ENCODE data around the gene BHLHE23.
"Not testable (repeated sequence)": the region's sequence is repeated elsewhere in the genome, so short reads cannot be mapped to it uniquely, and the experiment has no call there.

Gene BHLHE23

GRCh38 chr20:62966212-62967148, 40.3 kb downstream of the BHLHE23 start:
- H3K9ac ChIP-seq (ENCODE audit: low read length): no peak overlapping the region
- H3K27me3 ChIP-seq (replicated peaks; ENCODE audit: control insufficient read depth, insufficient read depth, low read length): peaks cover 14% of the 10 kb centered on the region
- H3K4me3 ChIP-seq (ENCODE audit: low read length): no peak overlapping the region
- no peaks in the 10 kb centered on the region for H3K9me3 ChIP-seq (ENCODE audit: control insufficient read depth, low read length)
- peaks cover 4% of the 10 kb centered on the region for H3K4me1 ChIP-seq (ENCODE audit: control insufficient read depth, insufficient read depth, low read length)
- H3K36me3 ChIP-seq (ENCODE audit: control insufficient read depth, insufficient read depth, low read length, severe bottlenecking): no peaks in the 10 kb centered on the region
- no peak for DNase-seq (ENCODE audit: low read depth)

- H3K9ac ChIP-seq (ENCODE audit: low read length): no peak overlapping the region
- peaks cover 7% of the 10 kb centered on the region for H3K27me3 ChIP-seq (replicated peaks; ENCODE audit: control insufficient read depth, insufficient read depth, low read length)
- no peaks in the 10 kb centered on the region for H3K9me3 ChIP-seq (ENCODE audit: control insufficient read depth, low read length)
- H3K4me3 ChIP-seq (ENCODE audit: low read length): no peak overlapping the region
- DNase-seq (ENCODE audit: low read depth): no peak
- peaks cover 4% of the 10 kb centered on the region for H3K4me1 ChIP-seq (ENCODE audit: control insufficient read depth, insufficient read depth, low read length)
- no peaks in the 10 kb centered on the region for H3K36me3 ChIP-seq (ENCODE audit: control insufficient read depth, insufficient read depth, low read length, severe bottlenecking)
Measured at GRCh38 chr20:62965363-62965771, 41.4 kb downstream of the BHLHE23 start.

- Histone ChIP-seq H3K4me3 (ENCODE audit: low read length) (no peak overlapping the region), H3K9ac (ENCODE audit: low read length) (no peak overlapping the region), H3K36me3 (ENCODE audit: control insufficient read depth, insufficient read depth, low read length, severe bottlenecking) (no peaks in the 10 kb centered on the region), H3K4me1 (ENCODE audit: control insufficient read depth, insufficient read depth, low read length) (peaks cover 4% of the 10 kb centered on the region), H3K27me3 (replicated peaks; ENCODE audit: control insufficient read depth, insufficient read depth, low read length) (peaks cover 4% of the 10 kb centered on the region), H3K9me3 (ENCODE audit: control insufficient read depth, low read length) (no peaks in the 10 kb centered on the region)
- no peak for DNase-seq (ENCODE audit: low read depth)
Measured at GRCh38 chr20:62964700-62965099, 42.1 kb downstream of the BHLHE23 start.

DNA sequence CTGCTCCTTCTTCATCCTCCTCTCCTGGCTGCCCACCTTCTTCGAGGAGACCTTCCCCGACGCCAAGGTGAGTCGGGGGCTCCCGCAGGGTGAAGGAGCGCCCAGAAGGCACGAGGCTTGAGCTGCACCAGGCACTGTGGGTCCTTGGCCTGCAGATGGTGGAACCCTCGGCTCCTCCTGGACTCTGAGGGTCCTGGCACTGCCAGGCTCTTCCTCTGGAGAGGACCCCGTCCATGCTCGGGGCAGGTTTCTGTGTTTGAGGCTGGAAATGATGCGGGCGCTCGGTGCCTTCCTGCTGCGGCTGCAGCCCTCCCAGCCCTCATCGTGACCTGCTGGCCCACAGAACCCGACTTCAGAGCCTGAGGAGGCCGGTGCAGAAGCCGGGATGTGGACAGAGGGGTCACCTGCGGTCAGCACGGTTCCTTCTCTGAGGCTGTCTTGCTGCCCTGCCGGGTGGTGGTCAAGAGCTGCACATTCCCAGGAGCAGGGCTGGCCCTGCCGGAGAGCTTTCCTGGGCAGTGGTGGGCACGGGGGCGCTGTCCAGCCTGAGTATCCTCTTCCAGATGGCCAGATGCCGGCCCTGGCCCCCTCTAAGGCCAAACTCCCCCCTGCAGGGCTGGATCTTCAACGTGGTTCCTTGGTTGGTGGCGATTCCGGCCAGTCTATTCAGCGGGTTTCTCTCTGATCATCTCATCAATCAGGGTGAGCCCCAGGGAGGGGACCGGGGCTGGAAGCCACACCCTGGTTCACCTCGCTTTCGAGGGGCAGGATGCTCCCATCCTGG, 43.0 kb downstream of the BHLHE23 start:
- DNase-seq (ENCODE audit: low read depth): no peak
- Histone ChIP-seq H3K9me3 (ENCODE audit: control insufficient read depth, low read length) (no peaks in the 10 kb centered on the region), H3K9ac (ENCODE audit: low read length) (no peak overlapping the region), H3K4me1 (ENCODE audit: control insufficient read depth, insufficient read depth, low read length) (peaks cover 2% of the 10 kb centered on the region), H3K4me3 (ENCODE audit: low read length) (no peak overlapping the region), H3K36me3 (ENCODE audit: control insufficient read depth, insufficient read depth, low read length, severe bottlenecking) (no peaks in the 10 kb centered on the region), H3K27me3 (replicated peaks; ENCODE audit: control insufficient read depth, insufficient read depth, low read length) (peaks cover 4% of the 10 kb centered on the region)

DNA sequence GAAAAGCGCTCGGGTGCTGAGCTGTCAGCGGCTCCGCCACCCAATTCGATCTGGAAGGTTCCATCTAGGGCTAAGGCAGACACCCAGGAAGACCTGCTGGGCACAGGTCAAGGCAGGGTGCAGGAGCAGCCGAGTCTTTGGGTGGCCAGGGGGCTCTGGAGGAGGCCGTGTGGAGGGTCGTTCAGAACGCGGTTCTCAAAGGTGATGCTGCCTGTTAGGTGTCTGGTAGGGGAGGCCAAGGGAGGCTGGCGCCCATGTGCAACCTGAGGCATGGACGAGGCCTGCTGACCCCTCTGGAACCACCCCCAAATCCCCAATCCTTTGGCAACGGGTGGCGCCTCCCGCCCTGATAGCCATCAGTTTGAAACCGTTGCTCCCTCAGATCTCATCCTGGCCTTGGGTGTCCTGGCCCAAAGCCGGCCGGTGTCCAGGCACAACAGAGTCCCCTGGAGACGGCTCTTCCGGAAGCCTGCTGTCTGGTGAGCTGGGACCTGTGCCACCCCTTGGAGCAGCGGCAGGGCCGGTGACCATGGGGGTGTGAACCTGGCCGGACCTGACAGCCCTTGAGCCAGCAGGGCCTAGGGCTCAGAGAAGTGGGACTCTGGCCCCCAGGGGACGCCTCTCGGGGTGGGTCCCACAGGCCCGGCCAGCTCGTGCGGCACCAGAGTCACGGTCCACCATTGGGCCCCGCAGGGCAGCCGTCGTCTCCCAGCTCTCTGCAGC, 43.7 kb downstream of the BHLHE23 start:
- Histone ChIP-seq H3K27me3 (replicated peaks; ENCODE audit: control insufficient read depth, insufficient read depth, low read length) (peaks cover 4% of the 10 kb centered on the region), H3K9me3 (ENCODE audit: control insufficient read depth, low read length) (no peaks in the 10 kb centered on the region), H3K4me1 (ENCODE audit: control insufficient read depth, insufficient read depth, low read length) (no peaks in the 10 kb centered on the region), H3K4me3 (ENCODE audit: low read length) (no peak overlapping the region), H3K9ac (ENCODE audit: low read length) (no peak overlapping the region), H3K36me3 (ENCODE audit: control insufficient read depth, insufficient read depth, low read length, severe bottlenecking) (no peaks in the 10 kb centered on the region)
- DNase-seq (ENCODE audit: low read depth): no peak

- Histone ChIP-seq H3K4me1 (ENCODE audit: control insufficient read depth, insufficient read depth, low read length) (no peaks in the 10 kb centered on the region), H3K27me3 (replicated peaks; ENCODE audit: control insufficient read depth, insufficient read depth, low read length) (peaks cover 4% of the 10 kb centered on the region), H3K36me3 (ENCODE audit: control insufficient read depth, insufficient read depth, low read length, severe bottlenecking) (no peaks in the 10 kb centered on the region), H3K9me3 (ENCODE audit: control insufficient read depth, low read length) (no peaks in the 10 kb centered on the region), H3K9ac (ENCODE audit: low read length) (no peak overlapping the region), H3K4me3 (ENCODE audit: low read length) (no peak overlapping the region)
- DNase-seq (ENCODE audit: low read depth): no peak
Measured at GRCh38 chr20:62962221-62962879, 44.4 kb downstream of the BHLHE23 start.

- Histone ChIP-seq H3K4me1 (ENCODE audit: control insufficient read depth, insufficient read depth, low read length) (no peaks in the 10 kb centered on the region), H3K9me3 (ENCODE audit: control insufficient read depth, low read length) (no peaks in the 10 kb centered on the region), H3K9ac (ENCODE audit: low read length) (no peak overlapping the region), H3K36me3 (ENCODE audit: control insufficient read depth, insufficient read depth, low read length, severe bottlenecking) (no peaks in the 10 kb centered on the region), H3K4me3 (ENCODE audit: low read length) (no peak overlapping the region), H3K27me3 (replicated peaks; ENCODE audit: control insufficient read depth, insufficient read depth, low read length) (peaks cover 4% of the 10 kb centered on the region)
- no peak for DNase-seq (ENCODE audit: low read depth)
Measured at GRCh38 chr20:62961799-62962198, 45.0 kb downstream of the BHLHE23 start.

DNA sequence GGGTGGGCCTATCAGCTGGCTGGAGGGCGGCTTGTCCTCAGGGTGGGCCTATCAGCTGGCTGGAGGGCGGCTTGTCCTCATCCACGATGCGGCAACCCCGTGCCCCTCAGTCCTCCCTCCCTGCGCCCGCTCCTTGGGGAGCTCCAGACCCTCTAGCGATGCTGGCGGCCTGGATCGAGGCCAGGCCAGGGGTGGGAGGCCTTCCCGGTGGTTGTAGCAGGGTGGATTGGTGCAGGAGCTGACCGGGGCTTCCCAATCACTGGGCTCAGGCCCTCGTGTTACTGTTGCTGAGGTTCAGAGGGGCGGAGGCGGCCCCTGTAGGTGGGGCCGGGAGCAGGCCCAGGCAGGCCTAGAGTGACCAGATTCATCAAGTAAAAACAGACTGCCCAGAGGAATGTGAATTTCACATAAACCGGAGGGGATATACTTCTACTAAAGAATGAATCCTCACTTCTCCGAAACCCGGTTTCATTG, 45.4 kb downstream of the BHLHE23 start:
- DNase-seq (ENCODE audit: low read depth): no peak
- Histone ChIP-seq H3K27me3 (replicated peaks; ENCODE audit: control insufficient read depth, insufficient read depth, low read length) (peaks cover 4% of the 10 kb centered on the region), H3K9me3 (ENCODE audit: control insufficient read depth, low read length) (no peaks in the 10 kb centered on the region), H3K36me3 (ENCODE audit: control insufficient read depth, insufficient read depth, low read length, severe bottlenecking) (no peaks in the 10 kb centered on the region), H3K9ac (ENCODE audit: low read length) (no peak overlapping the region), H3K4me1 (ENCODE audit: control insufficient read depth, insufficient read depth, low read length) (no peaks in the 10 kb centered on the region), H3K4me3 (ENCODE audit: low read length) (no peak overlapping the region)

- not testable (repeated sequence) for H3K9ac ChIP-seq (ENCODE audit: low read length); H3K9me3 ChIP-seq (ENCODE audit: control insufficient read depth, low read length); DNase-seq (ENCODE audit: low read depth); H3K27me3 ChIP-seq (replicated peaks; ENCODE audit: control insufficient read depth, insufficient read depth, low read length); H3K4me1 ChIP-seq (ENCODE audit: control insufficient read depth, insufficient read depth, low read length); H3K4me3 ChIP-seq (ENCODE audit: low read length); H3K36me3 ChIP-seq (ENCODE audit: control insufficient read depth, insufficient read depth, low read length, severe bottlenecking)
Measured at GRCh38 chr20:62960446-62961309, 46.1 kb downstream of the BHLHE23 start.

DNA sequence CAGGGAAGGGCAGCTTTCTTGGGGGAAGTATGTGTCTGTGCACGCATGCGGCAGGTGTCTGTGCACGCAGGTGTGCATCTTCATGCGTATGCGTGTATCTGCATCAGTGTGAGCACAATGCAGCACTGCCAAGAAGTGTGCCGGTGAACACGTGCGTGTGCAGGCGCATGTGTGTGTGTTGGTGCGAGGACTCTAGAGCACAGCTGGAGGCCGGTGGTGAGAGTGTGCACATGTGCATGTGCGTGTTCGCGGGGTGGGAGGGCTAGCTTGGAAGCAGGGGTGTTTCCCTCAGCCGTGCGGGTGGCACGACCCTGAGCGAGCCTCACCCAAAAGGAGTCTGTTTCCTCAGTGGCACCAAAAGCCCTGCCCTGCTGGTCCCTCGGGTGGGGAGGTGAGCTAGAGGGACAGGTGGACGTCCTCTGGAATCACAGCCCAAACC, 46.7 kb downstream of the BHLHE23 start:
- H3K27me3 ChIP-seq (replicated peaks; ENCODE audit: control insufficient read depth, insufficient read depth, low read length): peaks cover 4% of the 10 kb centered on the region
- DNase-seq (ENCODE audit: low read depth): no peak
- H3K36me3 ChIP-seq (ENCODE audit: control insufficient read depth, insufficient read depth, low read length, severe bottlenecking): no peaks in the 10 kb centered on the region
- peaks cover 7% of the 10 kb centered on the region for H3K4me1 ChIP-seq (ENCODE audit: control insufficient read depth, insufficient read depth, low read length)
- no peak overlapping the region for H3K4me3 ChIP-seq (ENCODE audit: low read length)
- no peak overlapping the region for H3K9ac ChIP-seq (ENCODE audit: low read length)
- H3K9me3 ChIP-seq (ENCODE audit: control insufficient read depth, low read length): no peaks in the 10 kb centered on the region
